Activated CD8-positive, alpha-beta memory T cell treated with anti-CD3 and anti-CD28 coated beads for 1 hour (primary cell): ENCODE data around the gene OGA.
A peak's percentile ranks its signal among the peaks of the same experiment; 100 is the strongest.

Experiments used
- DNase-seq, 2 donors: peaks; one replicate each; pipeline ENCODE4 v3.0.0-alpha.2; 2020; ENCODE audit warnings: low read depth in 1 of 2; ENCODE audit errors: extremely low read depth in 1 of 2

The OGA gene

GRCh38 chr10:101837748-101838147 is 19.5 kb upstream of the OGA start:
- no peak for DNase-seq

GRCh38 chr10:101835362-101835761 is 17.1 kb upstream of the OGA start:
- DNase-seq: no peak

- no peak for DNase-seq
Measured at GRCh38 chr10:101834341-101834740, 16.1 kb upstream of the OGA start.

GRCh38 chr10:101833466-101833865 is 15.2 kb upstream of the OGA start:
- no peak for DNase-seq

GRCh38 chr10:101832325-101832771 is 14.1 kb upstream of the OGA start:
- DNase-seq: no peak

GRCh38 chr10:101831169-101831811 is 13.0 kb upstream of the OGA start:
- DNase-seq: no peak

GRCh38 chr10:101830322-101831168 is 12.3 kb upstream of the OGA start:
- peak; percentile 82 to 88 for DNase-seq

- DNase-seq: no peak
Measured at GRCh38 chr10:101829561-101830315, 11.5 kb upstream of the OGA start.

- DNase-seq: no peak
Measured at GRCh38 chr10:101828766-101829551, 10.7 kb upstream of the OGA start.

GRCh38 chr10:101827919-101828600 is 9.8 kb upstream of the OGA start:
- no peak for DNase-seq

GRCh38 chr10:101826852-101827434 is 8.7 kb upstream of the OGA start:
- DNase-seq: no peak

- DNase-seq: no peak
Measured at GRCh38 chr10:101824736-101825135, 6.5 kb upstream of the OGA start.

- DNase-seq: no peak
Measured at GRCh38 chr10:101818872-101819633, 809 bp upstream of the OGA start.

- DNase-seq: no peak
Measured at GRCh38 chr10:101817337-101818118, 716 bp downstream of the OGA start.

GRCh38 chr10:101816913-101817336 is 1.3 kb downstream of the OGA start:
- DNase-seq: no peak

- DNase-seq: no peak
Measured at GRCh38 chr10:101816376-101816775, 1.9 kb downstream of the OGA start.

GRCh38 chr10:101814466-101815071 is 3.7 kb downstream of the OGA start:
- no peak for DNase-seq

- no peak for DNase-seq
Measured at GRCh38 chr10:101812606-101813005, 5.6 kb downstream of the OGA start.
